Ascending aorta (tissue), 2 donors: Measurements from ENCODE around the gene OR5H15. TPM values are rescaled to one million over a fixed set of nuclear protein-coding genes. Genes with fewer than 3 reads are reported as not detected.
"Not testable (repeated sequence)": the region's sequence is repeated elsewhere in the genome, so short reads cannot be mapped to it uniquely, and the experiment has no call there.

Source experiments
- DNase-seq, 2 donors: peaks; one replicate each; pipeline ENCODE4 v3.0.0-alpha.2; 2019; ENCODE audit warnings: low spot score in 2 of 2
- H3K27ac ChIP-seq, 2 donors: fragments of 200-600 bp; sonication (generic); one replicate each; pipeline ENCODE4 v1.5.1; 2016 to 2017; ENCODE audit warnings: mild to moderate bottlenecking in 1 of 2
- H3K27me3 ChIP-seq: fragments of 200-600 bp; sonication (generic); one replicate; pipeline ENCODE4 v1.5.1; 2017
- H3K36me3 ChIP-seq, 2 donors: fragments of 200-600 bp; sonication (generic); one replicate each; pipeline ENCODE4 v1.5.1; 2016
- H3K4me1 ChIP-seq, 2 donors: fragments of 200-600 bp; sonication (generic); one replicate each; pipeline ENCODE4 v1.5.1; 2016 to 2017; ENCODE audit warnings: mild to moderate bottlenecking in 1 of 2
- H3K4me3 ChIP-seq, 2 donors: fragments of 200-600 bp; sonication (generic); one replicate each; pipeline ENCODE4 v1.5.1; 2016 to 2017; ENCODE audit warnings: mild to moderate bottlenecking in 1 of 2
- H3K9me3 ChIP-seq, 2 donors: fragments of 200-600 bp; sonication (generic); one replicate each; pipeline ENCODE4 v1.5.1; 2016
- intact Hi-C: fragments of 100-400 bp; cut with DNase I; formaldehyde crosslinking; loops from one replicate; pipeline ENCODE4 v1.15.1; 2023
- total RNA-seq: library from RNA; depleted of rRNA; stranded (reverse); fragments of >200 nt; gene quantifications from one replicate; pipeline ENCODE4 v1.1.0, GENCODE V29; 2016
- TF ChIP-seq, protein P1 (sequence below), 3 experiments: fragments of 200-600 bp in 2 of 3; fragments of 450-650 bp in 1 of 3; sonication (generic) in 2 of 3; IDR thresholded peaks; one replicate each; pipeline ENCODE4 v1.5.1; 2016 to 2019; ENCODE audit warnings: antibody characterized with exemption in 3 of 3, mild to moderate bottlenecking in 1 of 3, moderate library complexity in 1 of 3

The OR5H15 gene
- total RNA-seq, 1 donor from 2014 or later, result not detected

- Histone ChIP-seq H3K27ac (no peak overlapping the region), H3K4me3 (no peak overlapping the region), H3K9me3 (no peaks in the 10 kb centered on the region), H3K36me3 (no peaks in the 10 kb centered on the region), H3K4me1 (no peaks in the 10 kb centered on the region), H3K27me3 (no peaks in the 10 kb centered on the region)
- TF ChIP-seq, protein P1, sequence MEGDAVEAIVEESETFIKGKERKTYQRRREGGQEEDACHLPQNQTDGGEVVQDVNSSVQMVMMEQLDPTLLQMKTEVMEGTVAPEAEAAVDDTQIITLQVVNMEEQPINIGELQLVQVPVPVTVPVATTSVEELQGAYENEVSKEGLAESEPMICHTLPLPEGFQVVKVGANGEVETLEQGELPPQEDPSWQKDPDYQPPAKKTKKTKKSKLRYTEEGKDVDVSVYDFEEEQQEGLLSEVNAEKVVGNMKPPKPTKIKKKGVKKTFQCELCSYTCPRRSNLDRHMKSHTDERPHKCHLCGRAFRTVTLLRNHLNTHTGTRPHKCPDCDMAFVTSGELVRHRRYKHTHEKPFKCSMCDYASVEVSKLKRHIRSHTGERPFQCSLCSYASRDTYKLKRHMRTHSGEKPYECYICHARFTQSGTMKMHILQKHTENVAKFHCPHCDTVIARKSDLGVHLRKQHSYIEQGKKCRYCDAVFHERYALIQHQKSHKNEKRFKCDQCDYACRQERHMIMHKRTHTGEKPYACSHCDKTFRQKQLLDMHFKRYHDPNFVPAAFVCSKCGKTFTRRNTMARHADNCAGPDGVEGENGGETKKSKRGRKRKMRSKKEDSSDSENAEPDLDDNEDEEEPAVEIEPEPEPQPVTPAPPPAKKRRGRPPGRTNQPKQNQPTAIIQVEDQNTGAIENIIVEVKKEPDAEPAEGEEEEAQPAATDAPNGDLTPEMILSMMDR (IDR thresholded peaks at IDR 0.05), result no peak
- no peak for DNase-seq
- intact Hi-C loops, result no loop called here
Observed at GRCh38 chr3:98148751-98149150, 17.7 kb upstream of the OR5H15 start.

- DNase-seq, H3K27ac ChIP-seq, H3K27me3 ChIP-seq, H3K4me1 ChIP-seq, H3K4me3 ChIP-seq, intact Hi-C loops, H3K9me3 ChIP-seq, H3K36me3 ChIP-seq: not testable (repeated sequence)
Observed at GRCh38 chr3:98149456-98149855, 17.0 kb upstream of the OR5H15 start.

GRCh38 chr3:98151241-98151640 lies 15.3 kb upstream of the OR5H15 start:
- Histone ChIP-seq H3K27ac (no peak overlapping the region), H3K9me3 (no peaks in the 10 kb centered on the region), H3K4me3 (no peak overlapping the region), H3K4me1 (no peaks in the 10 kb centered on the region), H3K27me3 (no peaks in the 10 kb centered on the region), H3K36me3 (no peaks in the 10 kb centered on the region)
- TF ChIP-seq, protein P1 (IDR thresholded peaks at IDR 0.05), result no peak
- DNase-seq, result no peak
- intact Hi-C loops, result no loop called here

- Histone ChIP-seq H3K4me1 (no peaks in the 10 kb centered on the region), H3K27me3 (no peaks in the 10 kb centered on the region), H3K9me3 (no peaks in the 10 kb centered on the region), H3K27ac (no peak overlapping the region), H3K36me3 (no peaks in the 10 kb centered on the region), H3K4me3 (no peak overlapping the region)
- TF ChIP-seq, protein P1 (IDR thresholded peaks at IDR 0.05), result no peak
- no peak for DNase-seq
- intact Hi-C loops, result no loop called here
Observed at GRCh38 chr3:98171071-98171470, 4.6 kb downstream of the OR5H15 start.

DNA sequence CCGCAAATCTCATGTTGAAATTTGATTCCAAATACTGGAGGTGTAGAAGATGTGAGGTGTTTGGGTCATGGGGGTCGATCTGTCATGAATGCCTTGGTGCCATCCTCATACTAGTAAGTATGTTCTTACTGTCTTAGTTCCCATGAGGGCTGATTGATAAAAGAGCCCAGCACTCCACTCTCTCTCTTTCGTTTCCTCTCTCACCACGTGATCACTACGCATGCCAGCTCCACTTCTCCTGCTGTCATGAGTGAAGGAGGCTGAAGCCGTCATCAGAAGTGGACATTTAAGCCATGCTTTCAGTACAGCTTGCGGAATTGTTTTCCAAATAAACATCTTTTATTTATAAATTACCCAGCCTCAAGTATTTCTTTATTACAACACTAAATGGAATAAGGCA lies 6.1 kb downstream of the OR5H15 start:
- Histone ChIP-seq H3K27me3 (no peaks in the 10 kb centered on the region), H3K4me3 (no peak overlapping the region), H3K36me3 (no peaks in the 10 kb centered on the region), H3K9me3 (no peaks in the 10 kb centered on the region), H3K4me1 (no peaks in the 10 kb centered on the region), H3K27ac (no peak overlapping the region)
- intact Hi-C loops, result no loop called here
- DNase-seq, result no peak
- TF ChIP-seq, protein P1 (IDR thresholded peaks at IDR 0.05), result no peak

DNA sequence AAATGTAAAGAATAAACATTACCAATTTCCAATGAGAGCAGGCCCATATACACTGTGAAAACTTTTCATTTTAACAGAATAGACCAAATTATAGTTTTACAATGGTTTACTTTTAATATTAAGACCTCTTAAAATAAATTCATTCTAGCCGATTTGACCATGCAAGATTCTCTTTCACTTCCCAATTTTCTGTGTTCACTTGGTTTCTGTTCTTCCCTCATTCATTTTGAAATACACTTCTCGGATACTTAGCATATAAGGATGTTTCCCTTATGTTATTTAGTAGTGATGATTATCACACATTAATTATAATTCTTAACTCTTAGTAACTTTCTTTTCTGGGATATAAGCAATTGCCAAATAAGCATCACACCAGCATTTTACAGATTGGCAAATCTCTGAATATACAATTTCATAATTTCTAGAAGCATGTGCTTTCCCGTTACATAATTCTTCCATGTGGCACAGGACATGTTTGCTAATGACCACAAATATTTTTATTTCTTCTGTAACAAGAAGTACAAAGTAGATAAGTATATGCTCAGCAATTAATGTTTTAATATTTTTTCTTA lies 13.9 kb downstream of the OR5H15 start:
- Histone ChIP-seq H3K9me3 (no peaks in the 10 kb centered on the region), H3K27ac (no peak overlapping the region), H3K27me3 (no peaks in the 10 kb centered on the region), H3K36me3 (no peaks in the 10 kb centered on the region), H3K4me3 (no peak overlapping the region), H3K4me1 (no peaks in the 10 kb centered on the region)
- DNase-seq, result no peak
- TF ChIP-seq, protein P1 (IDR thresholded peaks at IDR 0.05), result no peak
- intact Hi-C loops, result no loop called here
